ENCODE measurements around the gene TBC1D22A.

GRCh38 chr22:47005506-47006408, 243.3 kb downstream of the TBC1D22A start:
- TF ChIP-seq CTCF (IDR thresholded peaks at IDR 0.05): no peak
- no peak for TF ChIP-seq EZH2 (IDR thresholded peaks at IDR 0.05)
- no peak for TF ChIP-seq EZH2phosphoT487 (IDR thresholded peaks at IDR 0.05)

Data from neural progenitor cell (in vitro differentiated cells).